Measurements from ENCODE around the gene THBS4. TPM values are rescaled to one million over a fixed set of nuclear protein-coding genes. Genes with fewer than 3 reads are reported as not detected.

The THBS4 gene
- total RNA-seq, 4 donors from 2014 or later: 0.57 to 3.6 (median 1.9) TPM

DNA sequence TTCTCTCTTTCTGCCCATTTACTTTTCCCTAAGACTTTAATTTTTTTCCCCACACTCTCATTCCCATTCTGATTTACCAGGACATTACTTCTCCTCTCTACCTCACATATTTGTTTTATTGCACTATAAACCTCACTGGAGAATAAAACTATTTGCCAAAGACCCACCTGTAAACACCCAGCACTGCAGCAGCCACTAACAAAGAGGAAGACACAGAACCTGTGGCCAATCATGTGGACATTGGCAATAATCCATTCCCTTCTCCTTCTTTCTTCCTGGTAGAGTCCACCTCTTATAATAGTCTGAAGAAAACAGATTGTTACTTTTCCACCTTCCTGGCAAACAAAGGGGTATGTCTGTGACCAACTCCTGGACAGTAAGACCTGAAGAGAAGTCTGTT is 8.3 kb upstream of the THBS4 start:
- H3K27ac ChIP-seq: no peak overlapping the region
- TF ChIP-seq CTCF (IDR thresholded peaks at IDR 0.05): no peak
- TF ChIP-seq POLR2A (IDR thresholded peaks at IDR 0.05): no peak
- TF ChIP-seq EP300 (IDR thresholded peaks at IDR 0.05): no peak
- TF ChIP-seq POLR2AphosphoS5 (IDR thresholded peaks at IDR 0.05): no peak

DNA sequence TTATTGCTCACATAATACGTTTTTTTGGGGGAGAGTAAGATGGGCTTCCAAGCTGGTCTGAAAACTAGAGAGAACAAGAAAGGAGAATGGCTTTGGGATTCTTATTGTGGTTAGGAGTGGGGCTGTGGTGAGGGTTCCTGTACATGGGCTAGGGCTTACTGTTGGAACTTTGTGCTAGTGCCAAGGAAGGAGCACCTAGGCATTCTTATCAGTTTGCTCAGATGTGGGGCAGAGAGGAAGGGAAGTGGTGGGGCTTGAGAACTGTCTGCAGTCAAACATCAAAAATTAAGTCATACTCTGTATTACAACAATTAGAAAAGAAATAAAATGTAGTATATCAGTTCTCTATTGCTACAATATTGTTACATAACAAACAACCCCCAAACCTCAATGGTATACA is 4.0 kb upstream of the THBS4 start:
- H3K4me1 ChIP-seq: peaks cover 11% of the 10 kb centered on the region
- TF ChIP-seq CTCF (IDR thresholded peaks at IDR 0.05) (no peak), POLR2AphosphoS5 (IDR thresholded peaks at IDR 0.05) (no peak), EP300 (IDR thresholded peaks at IDR 0.05) (no peak), POLR2A (IDR thresholded peaks at IDR 0.05) (no peak)
- DNase-seq (ENCODE audit: low spot score in 2 of 2): no peak
- no peaks in the 10 kb centered on the region for H3K36me3 ChIP-seq
- H3K9me3 ChIP-seq: no peaks in the 10 kb centered on the region
- peaks cover 46% of the 10 kb centered on the region for H3K27me3 ChIP-seq
- H3K4me3 ChIP-seq: no peak overlapping the region
- 85% methylated on average over 1 of the region's 1 CpG for WGBS
- H3K27ac ChIP-seq: no peak overlapping the region

More for the DNA sequence above, 8.3 kb upstream of the THBS4 start:
- no peaks in the 10 kb centered on the region for H3K36me3 ChIP-seq
- H3K4me1 ChIP-seq: no peaks in the 10 kb centered on the region
- H3K4me3 ChIP-seq: no peak overlapping the region
- no peaks in the 10 kb centered on the region for H3K9me3 ChIP-seq
- peaks cover 9% of the 10 kb centered on the region for H3K27me3 ChIP-seq
- no peak for DNase-seq (ENCODE audit: low spot score in 2 of 2)

DNA sequence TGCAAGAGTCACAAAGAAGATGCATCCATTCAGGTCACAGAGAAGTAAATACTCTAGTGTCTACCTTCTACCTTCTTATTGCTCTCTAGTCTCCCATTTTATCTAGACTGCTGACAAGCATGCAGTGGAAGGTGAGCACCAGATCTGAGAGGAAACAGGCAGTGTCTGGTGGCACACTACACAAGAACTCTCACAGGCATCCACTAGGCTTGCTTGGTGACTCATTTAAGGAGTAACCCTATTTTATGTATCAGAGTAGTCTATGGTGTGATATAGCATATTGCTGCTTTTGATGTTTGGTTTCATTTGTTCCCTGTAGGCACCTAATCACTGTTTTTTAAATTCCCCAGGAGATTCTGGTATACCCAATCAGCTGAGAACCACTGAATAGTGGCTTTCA is 1.6 kb upstream of the THBS4 start:
- H3K4me3 ChIP-seq: no peak overlapping the region
- no peaks in the 10 kb centered on the region for H3K9me3 ChIP-seq
- DNase-seq (ENCODE audit: low spot score in 2 of 2): no peak
- TF ChIP-seq EP300 (IDR thresholded peaks at IDR 0.05): no peak
- TF ChIP-seq CTCF (IDR thresholded peaks at IDR 0.05): no peak
- no peak for TF ChIP-seq POLR2AphosphoS5 (IDR thresholded peaks at IDR 0.05)
- TF ChIP-seq POLR2A (IDR thresholded peaks at IDR 0.05): no peak
- no peaks in the 10 kb centered on the region for H3K36me3 ChIP-seq
- H3K4me1 ChIP-seq: peaks cover 11% of the 10 kb centered on the region
- peaks cover 63% of the 10 kb centered on the region for H3K27me3 ChIP-seq
- no peak overlapping the region for H3K27ac ChIP-seq

- Histone ChIP-seq H3K36me3 (no peaks in the 10 kb centered on the region), H3K27me3 (peaks cover 63% of the 10 kb centered on the region), H3K27ac (no peak overlapping the region), H3K4me1 (peaks cover 11% of the 10 kb centered on the region), H3K9me3 (no peaks in the 10 kb centered on the region), H3K4me3 (no peak overlapping the region)
- 44% methylated on average over 8 of the region's 8 CpGs for WGBS
- no peak for DNase-seq (ENCODE audit: low spot score in 2 of 2)
- TF ChIP-seq EP300 (IDR thresholded peaks at IDR 0.05) (no peak), POLR2AphosphoS5 (IDR thresholded peaks at IDR 0.05) (no peak), POLR2A (IDR thresholded peaks at IDR 0.05) (no peak), CTCF (IDR thresholded peaks at IDR 0.05) (no peak)
These were observed 589 bp upstream of the THBS4 start for GRCh38 chr5:80034559-80034958.

DNA sequence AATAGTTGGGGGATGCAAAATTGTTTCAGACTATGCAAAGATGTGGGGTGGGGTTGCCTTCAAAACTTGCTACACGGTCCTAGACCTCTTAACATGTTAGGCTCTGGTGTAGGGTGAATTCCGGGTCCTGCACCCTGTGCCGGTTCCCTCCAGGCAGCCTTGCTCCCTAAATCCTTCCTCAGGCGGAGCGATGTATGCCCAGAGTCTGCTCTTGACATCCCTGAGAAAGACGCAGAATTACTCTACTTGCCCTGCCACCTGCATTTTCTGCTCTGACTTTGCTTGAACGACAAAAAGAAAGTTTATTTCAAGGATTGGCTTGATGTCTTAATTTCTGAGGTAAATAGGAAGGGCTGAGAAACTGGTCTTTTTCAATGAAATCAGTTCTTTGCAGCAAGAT is 691 bp downstream of the THBS4 start:
- no peaks in the 10 kb centered on the region for H3K36me3 ChIP-seq
- H3K27ac ChIP-seq: no peak overlapping the region
- no peak for TF ChIP-seq EP300 (IDR thresholded peaks at IDR 0.05)
- TF ChIP-seq POLR2A (IDR thresholded peaks at IDR 0.05): no peak
- no peak for TF ChIP-seq CTCF (IDR thresholded peaks at IDR 0.05)
- no peak for TF ChIP-seq POLR2AphosphoS5 (IDR thresholded peaks at IDR 0.05)
- peaks cover 11% of the 10 kb centered on the region for H3K4me1 ChIP-seq
- no peaks in the 10 kb centered on the region for H3K9me3 ChIP-seq
- no peak for DNase-seq (ENCODE audit: low spot score in 2 of 2)
- H3K4me3 ChIP-seq: no peak overlapping the region
- H3K27me3 ChIP-seq: peaks cover 60% of the 10 kb centered on the region
- WGBS: 79% methylated on average over 7 of the region's 7 CpGs

All from suprapubic skin (tissue), 4 donors.